ENCODE measurements around the gene TEX19.
A peak's percentile ranks its signal among the peaks of the same experiment; 100 is the strongest.
"Not testable (repeated sequence)": the region's sequence is repeated elsewhere in the genome, so short reads cannot be mapped to it uniquely, and the experiment has no call there.

Gene TEX19

DNA sequence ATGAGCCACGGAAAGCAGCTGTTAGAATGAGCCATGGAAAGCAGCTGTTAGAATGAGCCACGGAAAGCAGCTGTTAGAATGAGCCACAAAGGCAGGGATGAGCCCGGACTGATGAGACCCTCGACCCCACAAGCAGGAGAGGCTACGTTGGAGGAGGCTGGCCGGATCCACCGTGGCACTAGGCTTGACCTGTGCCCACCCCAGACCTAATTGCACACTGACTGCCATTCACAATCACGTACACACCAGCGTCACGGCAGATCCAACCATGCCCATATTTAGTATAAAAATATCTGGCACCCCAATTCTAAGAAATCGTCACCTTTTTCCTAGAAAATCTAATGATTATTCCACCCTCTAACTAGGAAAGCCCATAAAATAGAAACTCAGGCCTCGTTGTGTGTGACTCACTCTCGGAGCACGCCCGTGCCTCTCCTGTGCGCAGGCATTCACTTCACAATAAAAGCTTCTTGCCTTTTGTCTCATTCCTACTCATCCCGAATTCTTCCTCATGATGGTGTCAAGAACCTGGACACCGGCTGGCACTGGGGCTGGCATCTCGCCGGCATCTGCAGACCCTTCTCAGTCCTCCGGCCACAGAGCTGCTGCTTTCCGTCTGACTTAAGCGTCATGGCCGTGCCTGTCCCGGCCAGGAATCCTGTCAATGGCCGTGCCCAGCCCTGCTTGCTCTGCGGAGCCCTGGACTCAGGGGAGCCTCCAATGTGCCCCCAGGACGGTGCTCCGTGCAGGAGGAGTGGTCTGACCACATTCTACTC lies 20.0 kb upstream of the TEX19 start:
- DNase-seq (ENCODE audit: low spot score): peak; percentile 58

DNA sequence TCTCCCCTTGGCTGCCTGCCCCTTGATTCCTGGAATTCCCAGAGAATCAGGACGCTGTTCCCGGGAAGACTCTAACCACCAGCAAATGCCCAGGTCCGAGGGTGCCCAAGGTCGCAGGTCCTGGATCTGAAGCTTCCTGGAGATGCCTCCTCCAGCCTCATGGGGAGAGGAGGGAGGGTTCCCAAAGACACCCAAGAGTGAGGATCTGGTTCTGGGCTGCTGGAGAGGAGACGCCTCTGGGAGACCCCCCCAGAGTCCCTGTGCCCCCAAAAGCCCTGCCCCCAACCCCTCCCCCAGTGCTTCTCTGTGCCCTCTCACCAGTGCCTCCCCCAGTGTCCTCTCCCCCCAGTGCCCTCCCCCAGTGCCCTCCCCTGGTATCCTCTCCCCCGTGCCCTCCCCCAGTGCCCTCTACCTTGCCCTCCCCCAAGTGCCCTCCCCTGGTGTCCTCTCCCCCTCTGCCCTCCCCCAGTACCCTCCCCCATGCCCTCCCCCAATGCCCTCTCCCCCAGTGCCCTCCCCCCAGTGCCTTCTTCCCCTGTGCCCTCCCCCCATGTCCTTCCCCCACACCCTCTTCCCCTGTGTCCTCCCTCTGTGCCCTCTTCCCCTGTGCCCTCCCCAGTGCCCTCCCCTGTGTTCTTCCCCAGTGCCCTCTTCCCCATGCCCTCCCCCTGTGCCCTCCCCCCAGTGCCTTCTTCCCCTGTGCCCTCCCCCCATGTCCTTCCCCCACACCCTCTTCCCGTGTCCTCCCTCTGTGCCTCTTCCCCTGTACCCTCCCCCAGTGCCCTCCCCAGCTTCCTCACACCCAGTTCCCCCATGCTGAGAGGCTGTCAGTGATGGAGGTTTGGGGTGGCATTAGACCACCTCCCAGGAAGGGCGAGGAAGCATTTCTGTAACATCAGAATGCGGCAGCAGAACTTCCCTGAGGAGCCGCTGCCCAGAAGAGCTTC lies 19.1 kb upstream of the TEX19 start:
- DNase-seq (ENCODE audit: low spot score): no peak

- no peak for DNase-seq (ENCODE audit: low spot score)
Observed at GRCh38 chr17:82342361-82343079, 16.5 kb upstream of the TEX19 start.

- DNase-seq (ENCODE audit: low spot score): no peak
Observed at GRCh38 chr17:82343560-82343959, 15.5 kb upstream of the TEX19 start.

DNA sequence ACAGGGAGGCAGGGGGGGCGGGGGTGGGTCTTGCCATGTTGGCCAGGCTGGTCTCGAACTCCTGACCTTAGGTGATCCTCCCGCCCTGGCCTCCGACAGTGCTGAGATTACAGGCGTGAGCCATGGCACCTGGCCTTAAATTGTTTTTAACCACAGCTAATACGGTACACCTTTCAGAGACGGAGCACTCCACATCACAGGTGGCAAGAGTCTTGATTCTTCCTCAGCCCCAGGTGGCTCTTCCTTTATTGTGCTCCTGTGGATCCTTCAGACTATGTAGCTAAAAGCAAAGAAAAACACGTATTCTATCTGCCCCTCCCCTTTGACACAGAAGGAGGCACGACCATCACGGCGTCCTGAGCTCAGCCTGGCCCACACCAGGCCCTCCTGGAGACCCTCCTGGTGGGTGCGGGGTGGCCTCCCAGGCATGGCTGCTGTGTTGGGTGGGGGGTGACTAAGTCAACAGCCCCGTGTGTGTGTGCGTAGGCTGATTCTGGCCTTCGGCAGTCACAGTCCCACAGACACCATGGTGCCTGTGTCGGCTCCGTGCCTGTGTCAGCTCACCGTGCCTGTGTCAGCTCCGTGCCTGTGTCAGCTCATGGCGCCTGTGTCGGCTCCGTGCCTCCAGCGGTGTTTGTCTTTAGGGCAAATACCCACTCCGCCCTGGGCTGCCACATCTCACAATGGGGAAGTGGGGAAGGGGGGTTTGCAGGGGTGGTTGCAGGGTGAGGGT lies 14.7 kb upstream of the TEX19 start:
- no peak for DNase-seq (ENCODE audit: low spot score)

GRCh38 chr17:82345151-82345976 lies 13.7 kb upstream of the TEX19 start:
- no peak for DNase-seq (ENCODE audit: low spot score)

DNA sequence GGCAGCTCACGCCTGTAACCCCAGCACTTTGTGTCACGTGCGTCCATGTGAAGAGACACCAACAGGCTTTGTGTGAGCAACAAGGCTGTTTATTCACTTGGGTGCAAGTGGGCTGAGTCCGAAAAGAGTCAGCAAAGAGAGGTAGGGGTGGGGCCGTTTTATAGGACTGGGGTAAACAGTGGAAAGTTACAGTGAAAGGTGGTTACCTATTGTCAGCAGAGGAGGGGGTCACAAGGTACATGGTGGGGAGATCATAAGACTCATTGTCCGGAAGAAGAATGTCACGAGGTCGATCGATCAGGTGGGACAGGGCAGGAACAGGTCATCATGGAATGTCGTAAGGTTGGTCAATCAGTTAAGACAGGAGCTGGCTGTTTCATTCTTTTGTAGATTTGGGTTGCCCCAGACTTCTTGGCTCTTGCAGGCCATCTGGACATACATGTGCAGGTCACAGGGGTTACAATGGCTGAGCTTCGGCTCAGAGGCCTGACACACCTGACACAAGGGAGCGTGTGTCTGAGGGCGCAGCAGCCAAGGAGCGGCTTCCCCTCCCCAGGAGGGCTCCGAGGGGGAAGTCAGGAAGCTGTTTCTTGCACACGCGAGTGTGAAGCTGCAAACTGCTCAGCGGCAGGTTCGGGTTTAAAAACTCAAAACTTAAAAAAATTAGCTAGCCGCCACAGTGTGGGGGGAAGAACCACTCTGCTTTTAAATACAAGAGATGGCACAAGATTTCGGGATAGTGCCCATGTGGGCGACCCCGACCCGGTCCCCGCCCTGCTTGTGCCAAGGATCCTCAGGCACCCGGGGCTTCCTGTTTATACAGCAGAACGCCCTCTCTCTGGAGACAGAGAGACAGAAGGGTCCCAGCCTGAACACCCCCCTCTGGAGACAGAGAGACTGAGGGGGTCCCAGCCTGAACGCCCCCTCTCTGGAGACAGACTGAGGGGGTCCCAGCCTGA lies 12.4 kb upstream of the TEX19 start:
- peak; percentile 74 for DNase-seq (ENCODE audit: low spot score)

DNA sequence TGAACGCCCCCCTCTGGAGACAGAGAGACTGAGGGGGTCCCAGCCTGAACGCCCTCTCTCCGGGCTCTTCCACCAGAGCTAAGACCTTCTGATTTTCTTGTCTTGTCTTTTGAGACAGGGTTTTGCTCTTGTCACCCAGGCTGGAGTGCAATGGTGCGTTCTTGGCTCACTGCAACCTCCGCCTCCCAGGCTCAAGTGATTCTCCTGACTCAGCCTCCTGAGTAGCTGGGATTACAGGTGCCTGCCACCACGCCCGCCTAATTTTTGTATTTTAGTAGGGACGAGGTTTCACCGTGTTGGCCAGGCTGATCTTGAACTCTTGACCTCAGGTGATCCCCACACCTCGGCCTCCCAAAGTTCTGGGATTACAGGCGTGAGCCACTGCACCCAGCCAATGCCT lies 11.1 kb upstream of the TEX19 start:
- DNase-seq (ENCODE audit: low spot score): not testable (repeated sequence)

DNA sequence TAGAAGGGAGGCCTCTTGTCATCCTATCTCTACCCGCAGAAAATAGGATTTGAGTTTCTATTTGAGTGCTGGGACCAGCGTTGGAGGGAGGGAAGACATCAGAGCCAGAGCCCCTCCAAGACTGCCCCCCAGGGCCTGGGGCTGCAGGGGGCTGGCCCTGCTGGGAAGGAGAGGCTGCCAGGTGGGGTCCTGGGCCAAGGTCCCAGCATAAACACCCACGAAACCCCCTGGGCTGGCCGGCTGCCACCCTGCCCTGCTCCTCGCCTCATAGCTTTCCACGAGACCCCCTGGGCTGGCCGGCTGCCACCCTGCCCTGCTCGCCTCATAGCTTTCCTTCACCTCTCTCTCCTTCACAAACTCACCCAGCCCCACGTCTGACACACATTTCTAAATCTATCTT lies 10.6 kb upstream of the TEX19 start:
- no peak for DNase-seq (ENCODE audit: low spot score)

- DNase-seq (ENCODE audit: low spot score): no peak
Observed at GRCh38 chr17:82348866-82349265, 10.2 kb upstream of the TEX19 start.

DNA sequence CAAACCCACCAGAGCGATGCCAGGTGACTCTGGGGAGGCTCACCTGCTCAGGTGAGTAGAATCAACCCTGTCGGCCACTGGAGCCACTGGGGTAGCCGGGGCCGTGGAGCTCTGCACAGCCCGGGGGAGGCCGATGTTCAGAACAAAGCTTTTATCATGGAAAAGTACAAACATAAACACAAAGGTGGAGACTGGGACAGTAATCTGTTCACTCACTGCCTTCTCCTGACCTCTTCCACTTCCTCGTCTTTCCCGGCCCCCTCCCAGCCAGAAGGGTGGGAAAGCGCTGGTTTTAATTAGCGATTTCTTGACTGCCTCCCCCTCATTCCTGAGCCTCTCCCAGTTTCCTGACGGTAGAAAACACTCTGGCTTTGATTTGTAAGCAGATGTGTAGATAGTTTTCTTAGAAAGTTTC lies 9.8 kb upstream of the TEX19 start:
- DNase-seq (ENCODE audit: low spot score): no peak

GRCh38 chr17:82350182-82351030 lies 8.6 kb upstream of the TEX19 start:
- DNase-seq (ENCODE audit: low spot score): no peak

GRCh38 chr17:82351254-82351712 lies 7.8 kb upstream of the TEX19 start:
- DNase-seq (ENCODE audit: low spot score): no peak

GRCh38 chr17:82351713-82352488 lies 7.1 kb upstream of the TEX19 start:
- peak; percentile 81 for DNase-seq (ENCODE audit: low spot score)

GRCh38 chr17:82353484-82353883 lies 5.6 kb upstream of the TEX19 start:
- DNase-seq (ENCODE audit: low spot score): no peak

- DNase-seq (ENCODE audit: low spot score): no peak
Observed at GRCh38 chr17:82354804-82355308, 4.2 kb upstream of the TEX19 start.

- no peak for DNase-seq (ENCODE audit: low spot score)
Observed at GRCh38 chr17:82355770-82356427, 3.1 kb upstream of the TEX19 start.
